H9 (cell line): ENCODE results near the gene MALRD1. TPM values are rescaled to one million over a fixed set of nuclear protein-coding genes. Genes with fewer than 3 reads are reported as not detected.

Experiments used
- DNase-seq: peaks from one replicate; pipeline ENCODE4 v3.0.0-alpha.2; 2017
- H2AFZ ChIP-seq: one replicate; pipeline ENCODE4 v1.6.1; 2013; ENCODE audit warnings: mild to moderate bottlenecking, low read length, control low read depth, moderate library complexity
- H2AK5ac ChIP-seq: 2 replicates; pipeline ENCODE4 v1.6.1; 2013; ENCODE audit warnings: low read length, control low read depth, mixed read lengths; ENCODE audit not compliant: insufficient read length
- H2BK120ac ChIP-seq: one replicate; pipeline ENCODE4 v1.6.1; 2013; ENCODE audit warnings: low read depth, mild to moderate bottlenecking, low read length, control low read depth, inconsistent platforms; ENCODE audit not compliant: poor library complexity, severe bottlenecking
- H2BK12ac ChIP-seq: 2 replicates; pipeline ENCODE4 v1.6.1; 2013; ENCODE audit warnings: low read length, control low read depth, mixed read lengths, low read depth; ENCODE audit not compliant: insufficient read length
- H2BK15ac ChIP-seq: 2 replicates; pipeline ENCODE4 v1.6.1; 2013; ENCODE audit warnings: low read depth, low read length, control low read depth
- H2BK20ac ChIP-seq: one replicate; pipeline ENCODE4 v1.6.1; 2013; ENCODE audit warnings: low read depth, mild to moderate bottlenecking, low read length, control low read depth, inconsistent platforms; ENCODE audit not compliant: poor library complexity, severe bottlenecking
- H2BK5ac ChIP-seq: 2 replicates; pipeline ENCODE4 v1.6.1; 2013; ENCODE audit warnings: low read length, control low read depth, mixed read lengths; ENCODE audit not compliant: insufficient read length
- H3K14ac ChIP-seq: 2 replicates; pipeline ENCODE4 v1.6.1; 2013; ENCODE audit warnings: low read length, control low read depth; ENCODE audit not compliant: insufficient read depth
- H3K18ac ChIP-seq: 2 replicates; pipeline ENCODE4 v1.6.1; 2013; ENCODE audit warnings: low read depth, mild to moderate bottlenecking, mixed read lengths, low read length, control low read depth; ENCODE audit not compliant: insufficient read length
- H3K23ac ChIP-seq: 2 replicates; pipeline ENCODE4 v1.6.1; 2013; ENCODE audit warnings: low read length, control low read depth, mixed read lengths, low read depth; ENCODE audit not compliant: insufficient read length
- H3K23me2 ChIP-seq: 2 replicates; pipeline ENCODE4 v1.6.1; 2013; ENCODE audit warnings: low read depth, mild to moderate bottlenecking, mixed read lengths, low read length, control low read depth; ENCODE audit not compliant: insufficient read length, poor library complexity, severe bottlenecking
- H3K27ac ChIP-seq: 2 replicates; pipeline ENCODE4 v1.5.1; 2013; ENCODE audit warnings: low read length, control low read depth, mixed read lengths, low read depth; ENCODE audit not compliant: insufficient read length
- H3K27me3 ChIP-seq: 2 replicates; pipeline ENCODE4 v1.6.1; 2013; ENCODE audit warnings: low read length, control low read depth, inconsistent platforms; ENCODE audit not compliant: insufficient read depth
- H3K4ac ChIP-seq: 2 replicates; pipeline ENCODE4 v1.6.1; 2013; ENCODE audit warnings: low read depth, mild to moderate bottlenecking, control low read depth, inconsistent platforms, low read length, moderate library complexity
- H3K4me1 ChIP-seq: 2 replicates; pipeline ENCODE4 v1.6.1; 2013; ENCODE audit warnings: low read length, control low read depth, inconsistent platforms; ENCODE audit not compliant: insufficient read depth
- H3K4me2 ChIP-seq: 2 replicates; pipeline ENCODE4 v1.6.1; 2013; ENCODE audit warnings: low read length, control low read depth, mixed read lengths; ENCODE audit not compliant: insufficient read length, insufficient read depth
- H3K56ac ChIP-seq: 2 replicates; pipeline ENCODE4 v1.6.1; 2013; ENCODE audit warnings: low read depth, mild to moderate bottlenecking, mixed read lengths, low read length, control low read depth; ENCODE audit not compliant: insufficient read length
- H3K79me1 ChIP-seq: 2 replicates; pipeline ENCODE4 v1.6.1; 2013; ENCODE audit warnings: low read depth, mild to moderate bottlenecking, moderate library complexity, low read length, control low read depth, inconsistent platforms; ENCODE audit not compliant: insufficient read depth, poor library complexity, severe bottlenecking
- H3K79me2 ChIP-seq: 2 replicates; pipeline ENCODE4 v1.6.1; 2013; ENCODE audit warnings: low read length, control low read depth, inconsistent platforms; ENCODE audit not compliant: insufficient read depth
- H3K9ac ChIP-seq: 2 replicates; pipeline ENCODE4 v1.6.1; 2013; ENCODE audit warnings: low read length, control low read depth, mixed read lengths; ENCODE audit not compliant: insufficient read length; ENCODE audit errors: extremely low read depth
- H3K9me3 ChIP-seq: one replicate; pipeline ENCODE4 v1.6.1; 2013; ENCODE audit warnings: low read depth, low read length, inconsistent platforms; ENCODE audit not compliant: control insufficient read depth
- H3T11ph ChIP-seq: one replicate; pipeline ENCODE4 v1.6.1; 2013; ENCODE audit warnings: mild to moderate bottlenecking, low read length, control low read depth, inconsistent platforms
- H4K20me1 ChIP-seq: one replicate; pipeline ENCODE4 v1.6.1; 2013; ENCODE audit not compliant: control insufficient read depth, insufficient read length, insufficient read depth
- H4K5ac ChIP-seq: 2 replicates; pipeline ENCODE4 v1.6.1; 2013; ENCODE audit warnings: low read depth, mild to moderate bottlenecking, mixed read lengths, low read length, control low read depth; ENCODE audit not compliant: insufficient read length
- H4K8ac ChIP-seq: replicated peaks from 2 replicates; pipeline ENCODE4 v1.6.1; 2013; ENCODE audit warnings: low read length, control low read depth, mixed read lengths, low read depth; ENCODE audit not compliant: insufficient read length
- H4K91ac ChIP-seq: 2 replicates; pipeline ENCODE4 v1.6.1; 2013; ENCODE audit warnings: low read depth, mild to moderate bottlenecking, moderate library complexity, mixed read lengths, low read length, control low read depth; ENCODE audit not compliant: insufficient read length
- H3K27ac Mint-ChIP-seq, 3 experiments: 2 replicates in 2 of 3; 3 replicates in 1 of 3; pipeline ENCODE4 v1.8.0; 2020 to 2021; ENCODE audit warnings: mixed read lengths in 3 of 3, mild to moderate bottlenecking in 1 of 3, moderate library complexity in 1 of 3
- H3K27me3 Mint-ChIP-seq: 2 replicates; pipeline ENCODE4 v1.8.0; 2021; ENCODE audit warnings: low read depth, mild to moderate bottlenecking, moderate library complexity, mixed read lengths
- H3K36me3 Mint-ChIP-seq, 3 experiments: 2 replicates in 2 of 3; 3 replicates in 1 of 3; pipeline ENCODE4 v1.8.0; 2020 to 2021; ENCODE audit warnings: low read depth in 3 of 3, mixed read lengths in 3 of 3; ENCODE audit not compliant: insufficient read depth in 1 of 3
- H3K4me1 Mint-ChIP-seq, 2 experiments: 2 replicates each; pipeline ENCODE4 v1.8.0; 2020; ENCODE audit warnings: mixed read lengths in 2 of 2
- H3K4me3 Mint-ChIP-seq, 2 experiments: 2 replicates in 1 of 2; 3 replicates in 1 of 2; pipeline ENCODE4 v1.8.0; 2020 to 2021; ENCODE audit warnings: mild to moderate bottlenecking in 2 of 2, mixed read lengths in 2 of 2, moderate library complexity in 1 of 2
- H3K9me3 Mint-ChIP-seq, 2 experiments: 2 replicates in 1 of 2; 3 replicates in 1 of 2; pipeline ENCODE4 v1.8.0; 2020; ENCODE audit warnings: mild to moderate bottlenecking in 2 of 2, mixed read lengths in 2 of 2, moderate library complexity in 1 of 2
- WGBS: extraction: QIAGEN DNeasy Blood & Tissue Kit; methylation state at CpG from one replicate; pipeline ENCODE4 v1.1.7; 2013; ENCODE audit warnings: missing lambda C conversion rate, low lambda C conversion rate, mixed read lengths; ENCODE audit not compliant: insufficient read length; ENCODE audit errors: extremely low coverage; 5-methylcytosine and 5-hydroxymethylcytosine counted together
- total RNA-seq: library from RNA; stranded (reverse); gene quantifications from 2 replicates; pipeline ENCODE4 v1.2.1, GENCODE V29; 2021
- TF ChIP-seq, protein P1 (sequence below): fragments of 200-600 bp; sonication (generic); conservative IDR thresholded peaks from 3 replicates; pipeline ENCODE4 v1.8.0; 2021; ENCODE audit warnings: antibody characterized with exemption, mild to moderate bottlenecking

Gene MALRD1
- total RNA-seq, 1 experiment from 2014 or later, result 0.20 TPM

DNA sequence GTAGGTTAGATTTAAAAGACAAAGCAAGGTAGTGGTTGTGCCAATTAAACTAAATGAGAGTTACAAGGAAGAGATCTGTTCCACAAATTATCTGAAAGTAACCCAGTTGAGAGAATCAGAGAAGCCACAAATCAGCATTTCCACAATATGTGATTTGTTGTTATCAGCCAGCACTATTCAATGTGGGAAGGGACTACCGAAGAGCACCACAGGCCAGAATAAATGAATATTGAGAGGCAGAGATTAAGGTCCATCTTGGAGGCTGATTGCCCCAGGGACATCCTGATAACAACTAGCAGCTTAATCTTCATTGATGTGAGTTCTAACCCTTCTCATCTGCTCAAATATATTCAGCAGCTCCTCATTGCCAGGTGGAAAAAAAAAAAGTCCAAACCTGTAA lies 367.6 kb downstream of the MALRD1 start:
- Histone ChIP-seq H4K5ac (no peak overlapping the region), H3K4me2 (no peak overlapping the region), H3K23ac (no peak overlapping the region), H4K20me1 (no peaks in the 10 kb centered on the region), H2BK20ac (no peak overlapping the region), H3K27me3 (no peaks in the 10 kb centered on the region), H3K18ac (no peak overlapping the region), H3K4ac (no peak overlapping the region), H2BK120ac (no peak overlapping the region), H2AK5ac (no peak overlapping the region), H3K4me1 (peaks cover 12% of the 10 kb centered on the region; the same call in 1 of the 2 replicates), H3K23me2 (no peaks in the 10 kb centered on the region), H3K79me1 (no peaks in the 10 kb centered on the region), H3K27ac (no peak overlapping the region), H3K56ac (no peak overlapping the region), H3K79me2 (no peaks in the 10 kb centered on the region), H2BK12ac (no peak overlapping the region), H4K91ac (no peak overlapping the region), H2AFZ (no peak overlapping the region), H3K14ac (no peak overlapping the region), H2BK5ac (no peak overlapping the region), H3K9me3 (no peaks in the 10 kb centered on the region), H3T11ph (no peak overlapping the region), H3K9ac (no peak overlapping the region), H4K8ac (no peak overlapping the region), H2BK15ac (no peak overlapping the region)
- no peaks in the 10 kb centered on the region for H3K9me3 Mint-ChIP-seq
- peak overlapping the region in 2 of 3 experiments; percentile 3 to 76; a peak in 4 of 7 replicates for H3K27ac Mint-ChIP-seq
- H3K27me3 Mint-ChIP-seq, result no peaks in the 10 kb centered on the region; the same call in 1 of the 2 replicates
- TF ChIP-seq, protein P1, sequence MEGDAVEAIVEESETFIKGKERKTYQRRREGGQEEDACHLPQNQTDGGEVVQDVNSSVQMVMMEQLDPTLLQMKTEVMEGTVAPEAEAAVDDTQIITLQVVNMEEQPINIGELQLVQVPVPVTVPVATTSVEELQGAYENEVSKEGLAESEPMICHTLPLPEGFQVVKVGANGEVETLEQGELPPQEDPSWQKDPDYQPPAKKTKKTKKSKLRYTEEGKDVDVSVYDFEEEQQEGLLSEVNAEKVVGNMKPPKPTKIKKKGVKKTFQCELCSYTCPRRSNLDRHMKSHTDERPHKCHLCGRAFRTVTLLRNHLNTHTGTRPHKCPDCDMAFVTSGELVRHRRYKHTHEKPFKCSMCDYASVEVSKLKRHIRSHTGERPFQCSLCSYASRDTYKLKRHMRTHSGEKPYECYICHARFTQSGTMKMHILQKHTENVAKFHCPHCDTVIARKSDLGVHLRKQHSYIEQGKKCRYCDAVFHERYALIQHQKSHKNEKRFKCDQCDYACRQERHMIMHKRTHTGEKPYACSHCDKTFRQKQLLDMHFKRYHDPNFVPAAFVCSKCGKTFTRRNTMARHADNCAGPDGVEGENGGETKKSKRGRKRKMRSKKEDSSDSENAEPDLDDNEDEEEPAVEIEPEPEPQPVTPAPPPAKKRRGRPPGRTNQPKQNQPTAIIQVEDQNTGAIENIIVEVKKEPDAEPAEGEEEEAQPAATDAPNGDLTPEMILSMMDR, result no peak
- H3K4me1 Mint-ChIP-seq, result peaks cover 30 to 31% of the 10 kb centered on the region in 2 experiments
- H3K36me3 Mint-ChIP-seq, result no peaks in the 10 kb centered on the region
- no peak for DNase-seq
- no CpG with 5 or more reads among the region's 1 CpG for WGBS
- H3K4me3 Mint-ChIP-seq, result no peak overlapping the region
